CD14-positive monocyte (primary cell): ENCODE data around the gene ALDH1A3. TPM values are rescaled to one million over a fixed set of nuclear protein-coding genes. Genes with fewer than 3 reads are reported as not detected.

ENCODE experiments used
- DNase-seq, 3 donors: peaks; one replicate each; pipeline ENCODE4 v3.0.0-alpha.2; 2011 to 2022
- H2AFZ ChIP-seq: 2 replicates; pipeline ENCODE4 v1.6.0; 2012; ENCODE audit warnings: mild to moderate bottlenecking, low read depth, low read length, inconsistent platforms; ENCODE audit not compliant: insufficient read depth, poor library complexity, severe bottlenecking
- H3K27ac ChIP-seq, 2 donors: 1 replicate in 1 of 2; 2 replicates in 1 of 2; pipeline ENCODE4 v1.5.1; 2012 to 2013; ENCODE audit warnings: low read length in 2 of 2, control low read depth in 1 of 2, inconsistent platforms in 1 of 2, low read depth in 1 of 2, mild to moderate bottlenecking in 1 of 2
- H3K27me3 ChIP-seq, 2 donors: one replicate each; pipeline versions ENCODE4 v1.6.0 to v1.6.1; 2011 to 2013; ENCODE audit warnings: low read length in 2 of 2; ENCODE audit not compliant: control insufficient read depth in 2 of 2, insufficient read depth in 2 of 2
- H3K36me3 ChIP-seq, 2 donors: replicated peaks in 1 of 2; 1 replicate in 1 of 2; 2 replicates in 1 of 2; pipeline versions ENCODE4 v1.5.1 to v1.6.1; 2012 to 2013; ENCODE audit warnings: low read length in 2 of 2, control low read depth in 1 of 2, inconsistent platforms in 1 of 2, mild to moderate bottlenecking in 1 of 2; ENCODE audit not compliant: insufficient read depth in 2 of 2, control insufficient read depth in 1 of 2
- H3K4me1 ChIP-seq, 2 donors: 1 replicate in 1 of 2; 2 replicates in 1 of 2; pipeline versions ENCODE4 v1.5.1 to v1.6.1; 2012 to 2013; ENCODE audit warnings: low read length in 2 of 2, control low read depth in 1 of 2, inconsistent platforms in 1 of 2, mild to moderate bottlenecking in 1 of 2, moderate library complexity in 1 of 2; ENCODE audit not compliant: insufficient read depth in 2 of 2, control insufficient read depth in 1 of 2
- H3K4me2 ChIP-seq: replicated peaks from 2 replicates; pipeline ENCODE3; 2012; ENCODE audit warnings: low read length, moderate library complexity, mild to moderate bottlenecking; ENCODE audit not compliant: poor library complexity, severe bottlenecking; ENCODE audit errors: extremely low read depth
- H3K4me3 ChIP-seq, 3 experiments: fragments of 200-600 bp in 1 of 3; sonication (generic) in 1 of 3; replicated peaks in 1 of 3; 1 replicate in 2 of 3; 2 replicates in 1 of 3; pipeline ENCODE4 v1.5.1; 2011 to 2013; ENCODE audit warnings: low read length in 3 of 3, mild to moderate bottlenecking in 3 of 3, control low read depth in 2 of 3, low read depth in 2 of 3, inconsistent platforms in 1 of 3, moderate library complexity in 1 of 3
- H3K79me2 ChIP-seq: 2 replicates; pipeline ENCODE4 v1.6.0; 2012; ENCODE audit warnings: mild to moderate bottlenecking, control low read depth, inconsistent platforms, low read length, moderate library complexity; ENCODE audit not compliant: insufficient read depth
- H3K9ac ChIP-seq: 2 replicates; pipeline ENCODE4 v1.6.0; 2017; ENCODE audit warnings: low read length, mild to moderate bottlenecking; ENCODE audit not compliant: insufficient read depth, poor library complexity, severe bottlenecking
- H3K9me3 ChIP-seq, 2 donors: replicated peaks in 1 of 2; 1 replicate in 1 of 2; 2 replicates in 1 of 2; pipeline versions ENCODE4 v1.5.1 to v1.6.1; 2012 to 2013; ENCODE audit warnings: low read length in 2 of 2, control low read depth in 1 of 2; ENCODE audit not compliant: control insufficient read depth in 1 of 2, insufficient read depth in 1 of 2
- H4K20me1 ChIP-seq: 2 replicates; pipeline ENCODE4 v1.6.0; 2012; ENCODE audit warnings: mild to moderate bottlenecking, low read length, control low read depth, moderate library complexity; ENCODE audit not compliant: insufficient read depth
- H3K27ac Mint-ChIP-seq, 7 donors: one replicate each; pipeline ENCODE4 v1.8.0; 2020; ENCODE audit warnings: mild to moderate bottlenecking in 7 of 7, mixed read lengths in 7 of 7, moderate library complexity in 6 of 7, inconsistent platforms in 2 of 7
- H3K27me3 Mint-ChIP-seq, 3 donors: one replicate each; pipeline ENCODE4 v1.8.0; 2021 to 2022; ENCODE audit warnings: low read depth in 3 of 3, mild to moderate bottlenecking in 3 of 3, mixed read lengths in 3 of 3, moderate library complexity in 3 of 3, inconsistent platforms in 1 of 3
- H3K36me3 Mint-ChIP-seq, 2 donors: one replicate each; pipeline ENCODE4 v1.8.0; 2020; ENCODE audit warnings: mixed read lengths in 2 of 2, inconsistent platforms in 1 of 2, mild to moderate bottlenecking in 1 of 2
- H3K4me1 Mint-ChIP-seq: one replicate; pipeline ENCODE4 v1.8.0; 2020; ENCODE audit warnings: mild to moderate bottlenecking, mixed read lengths
- H3K4me3 Mint-ChIP-seq, 2 donors: one replicate each; pipeline ENCODE4 v1.8.0; 2020; ENCODE audit warnings: mild to moderate bottlenecking in 2 of 2, mixed read lengths in 2 of 2, moderate library complexity in 1 of 2
- H3K9me3 Mint-ChIP-seq, 7 donors: one replicate each; pipeline ENCODE4 v1.8.0; 2020 to 2022; ENCODE audit warnings: mixed read lengths in 7 of 7, mild to moderate bottlenecking in 6 of 7, moderate library complexity in 6 of 7, inconsistent platforms in 2 of 7
- WGBS: methylation state at CpG from one replicate; pipeline ENCODE4 v1.1.5; 2013; ENCODE audit warnings: missing lambda C conversion rate; ENCODE audit not compliant: insufficient coverage; 5-methylcytosine and 5-hydroxymethylcytosine counted together
- intact Hi-C, 2 donors: fragments of 100-400 bp; cut with micrococcal nuclease; formaldehyde crosslinking; loops; one replicate each; pipeline versions ENCODE4 v1.15.0 to v1.15.1; 2023
- polyA plus RNA-seq, 3 donors: library from polyadenylated mRNA; depleted of rRNA in 1 of 3; unstranded in 2 of 3; stranded (reverse) in 1 of 3; fragments of 300-500 nt in 2 of 3; fragments of >200 nt in 1 of 3; fragmentation: Illumina TruSeq in 2 of 3; gene quantifications; 1 replicate in 2 of 3; 2 replicates in 1 of 3; pipeline ENCODE4 v1.2.3, GENCODE V29; 2012 to 2021
- TF ChIP-seq, protein P1 (sequence below): fragments of 200-600 bp; IDR thresholded peaks from one replicate; pipeline ENCODE4 v1.8.0; 2022; ENCODE audit warnings: antibody characterized with exemption, mild to moderate bottlenecking

Gene ALDH1A3
- polyA plus RNA-seq, 3 donors = not detected

DNA sequence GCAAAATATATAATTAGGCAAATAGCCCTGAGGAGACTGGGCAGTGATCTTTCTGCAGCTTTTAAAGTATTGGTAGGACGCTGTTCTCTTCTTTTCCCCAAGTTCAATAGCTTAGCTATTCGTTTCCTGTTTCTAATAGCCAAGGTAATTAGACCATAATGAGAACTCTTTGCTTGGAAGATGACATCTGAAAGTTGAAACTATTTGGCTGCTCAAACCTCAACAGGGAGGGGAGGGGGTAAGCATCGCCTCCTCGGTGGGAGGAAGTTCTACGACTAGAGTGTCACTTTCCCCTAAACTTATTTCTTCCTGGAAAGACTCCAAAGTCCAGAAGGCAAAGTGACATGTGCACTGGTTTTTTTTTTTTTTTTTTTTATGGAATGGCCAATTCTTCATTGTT, 22.8 kb upstream of the ALDH1A3 start:
- Mint-ChIP-seq H3K27me3 (peaks cover 3 to 9% (median 6%) of the 10 kb centered on the region in 3 donors), H3K4me1 (no peaks in the 10 kb centered on the region), H3K36me3 (no peaks in the 10 kb centered on the region), H3K27ac (no peak overlapping the region), H3K9me3 (peaks cover 3 to 6% (median 6%) of the 10 kb centered on the region in 7 donors), H3K4me3 (no peak overlapping the region)
- Histone ChIP-seq H3K9me3 (peaks cover 0 to 10% of the 10 kb centered on the region in 2 donors), H4K20me1 (no peaks in the 10 kb centered on the region), H3K27me3 (no peaks in the 10 kb centered on the region), H2AFZ (no peak overlapping the region), H3K4me1 (no peaks in the 10 kb centered on the region), H3K4me3 (no peak overlapping the region), H3K9ac (no peak overlapping the region), H3K36me3 (no peaks in the 10 kb centered on the region), H3K4me2 (no peak overlapping the region), H3K27ac (no peak overlapping the region), H3K79me2 (no peaks in the 10 kb centered on the region)
- no CpG with 5 or more reads among the region's 5 CpGs for WGBS
- no peak for DNase-seq
- TF ChIP-seq, protein P1, sequence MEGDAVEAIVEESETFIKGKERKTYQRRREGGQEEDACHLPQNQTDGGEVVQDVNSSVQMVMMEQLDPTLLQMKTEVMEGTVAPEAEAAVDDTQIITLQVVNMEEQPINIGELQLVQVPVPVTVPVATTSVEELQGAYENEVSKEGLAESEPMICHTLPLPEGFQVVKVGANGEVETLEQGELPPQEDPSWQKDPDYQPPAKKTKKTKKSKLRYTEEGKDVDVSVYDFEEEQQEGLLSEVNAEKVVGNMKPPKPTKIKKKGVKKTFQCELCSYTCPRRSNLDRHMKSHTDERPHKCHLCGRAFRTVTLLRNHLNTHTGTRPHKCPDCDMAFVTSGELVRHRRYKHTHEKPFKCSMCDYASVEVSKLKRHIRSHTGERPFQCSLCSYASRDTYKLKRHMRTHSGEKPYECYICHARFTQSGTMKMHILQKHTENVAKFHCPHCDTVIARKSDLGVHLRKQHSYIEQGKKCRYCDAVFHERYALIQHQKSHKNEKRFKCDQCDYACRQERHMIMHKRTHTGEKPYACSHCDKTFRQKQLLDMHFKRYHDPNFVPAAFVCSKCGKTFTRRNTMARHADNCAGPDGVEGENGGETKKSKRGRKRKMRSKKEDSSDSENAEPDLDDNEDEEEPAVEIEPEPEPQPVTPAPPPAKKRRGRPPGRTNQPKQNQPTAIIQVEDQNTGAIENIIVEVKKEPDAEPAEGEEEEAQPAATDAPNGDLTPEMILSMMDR = no peak
- intact Hi-C loops = no loop called here

DNA sequence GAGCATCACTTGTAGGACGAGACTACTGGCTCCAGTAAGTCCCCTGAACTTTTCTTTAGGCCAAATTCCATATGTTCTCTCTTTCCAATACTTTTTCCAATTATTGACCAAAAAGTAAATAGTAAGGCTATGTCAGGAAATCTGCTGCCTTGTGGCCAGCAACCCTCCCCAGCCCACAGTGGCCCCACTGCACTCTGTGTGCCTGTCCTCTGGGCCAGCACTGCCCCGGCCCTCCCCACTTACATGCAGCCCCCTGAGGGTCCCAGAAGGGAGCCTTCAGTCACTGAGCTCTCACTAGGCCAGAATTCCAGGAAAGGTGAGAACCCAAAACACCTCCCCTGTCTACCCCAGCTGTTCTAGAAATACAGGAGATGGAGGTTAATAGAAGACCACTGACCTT, 21.3 kb upstream of the ALDH1A3 start:
- intact Hi-C loops = no loop called here
- H3K9me3 ChIP-seq = peaks cover 0 to 10% of the 10 kb centered on the region in 2 donors
- H3K36me3 ChIP-seq = no peaks in the 10 kb centered on the region
- no peak overlapping the region for H3K4me3 ChIP-seq
- no peaks in the 10 kb centered on the region for H3K27me3 ChIP-seq
- WGBS = 90% methylated on average over 1 of the region's 2 CpGs
- no peak overlapping the region for H2AFZ ChIP-seq
- no peak overlapping the region for H3K27ac ChIP-seq
- no peaks in the 10 kb centered on the region for H3K4me1 ChIP-seq
- Mint-ChIP-seq H3K4me3 (no peak overlapping the region), H3K9me3 (peaks cover 3 to 7% (median 6%) of the 10 kb centered on the region in 7 donors), H3K4me1 (no peaks in the 10 kb centered on the region), H3K36me3 (no peaks in the 10 kb centered on the region), H3K27ac (no peak overlapping the region), H3K27me3 (peaks cover 7 to 15% (median 7%) of the 10 kb centered on the region in 3 donors)
- no peak for DNase-seq
- no peaks in the 10 kb centered on the region for H4K20me1 ChIP-seq
- TF ChIP-seq, protein P1 = no peak
- no peak overlapping the region for H3K9ac ChIP-seq
- no peak overlapping the region for H3K4me2 ChIP-seq
- H3K79me2 ChIP-seq = no peaks in the 10 kb centered on the region
